Right lobe of liver (tissue), 6 donors: ENCODE measurements around the gene RBM33. TPM values are rescaled to one million over a fixed set of nuclear protein-coding genes. Genes with fewer than 3 reads are reported as not detected.

Experiments used
- ATAC-seq, 4 donors: fragments of 200-7000 bp; cut with Tn5 transposase; one replicate each; pipeline ENCODE4 v1.9.1; 2020; ENCODE audit warnings: mild to moderate bottlenecking in 4 of 4, moderate library complexity in 4 of 4
- DNase-seq, 3 donors: peaks; one replicate each; pipeline ENCODE4 v3.0.0-alpha.2; 2020
- H3K27ac ChIP-seq, 3 donors: fragments of 200-600 bp; one replicate each; pipeline ENCODE4 v1.8.0; 2022
- H3K27me3 ChIP-seq, 2 donors: fragments of 200-600 bp; one replicate each; pipeline ENCODE4 v1.8.0; 2022
- H3K36me3 ChIP-seq, 4 donors: fragments of 200-600 bp; sonication (generic) in 1 of 4; one replicate each; pipeline versions ENCODE4 v1.5.1 to v1.8.0; 2017 to 2022; ENCODE audit warnings: control low read depth in 1 of 4
- H3K4me1 ChIP-seq, 4 donors: fragments of 200-600 bp; sonication (generic) in 1 of 4; one replicate each; pipeline versions ENCODE4 v1.5.1 to v1.8.0; 2017 to 2022; ENCODE audit warnings: control low read depth in 1 of 4
- H3K4me3 ChIP-seq, 3 donors: fragments of 200-600 bp; one replicate each; pipeline ENCODE4 v1.8.0; 2022
- H3K9me3 ChIP-seq, 4 donors: fragments of 200-600 bp; sonication (generic) in 1 of 4; one replicate each; pipeline versions ENCODE4 v1.5.1 to v1.8.0; 2017 to 2022; ENCODE audit warnings: control low read depth in 1 of 4
- POLR2A ChIP-seq: fragments of 450-650 bp; IDR thresholded peaks from one replicate; pipeline ENCODE4 v1.6.1; 2017; ENCODE audit warnings: antibody characterized with exemption, mild to moderate bottlenecking
- WGBS: methylation state at CpG from one replicate; pipeline ENCODE4 v1.1.6; 2018; ENCODE audit warnings: low coverage, low lambda C conversion rate; ENCODE audit not compliant: insufficient coverage; ENCODE audit errors: missing lambda C conversion rate; 5-methylcytosine and 5-hydroxymethylcytosine counted together
- intact Hi-C, 2 donors: fragments of 100-400 bp; cut with DNase I; formaldehyde crosslinking; loops; one replicate each; pipeline versions ENCODE4 v1.11.2 to v1.14.1; 2022
- total RNA-seq, 6 experiments: library from RNA; depleted of rRNA in 2 of 6; stranded (reverse); fragments of >200 nt in 2 of 6; fragmentation: NEBNext Ultra II Directional in 3 of 6; extraction: Animal tissue kit (Norgen Biotek cat#: 25700) in 3 of 6; gene quantifications; one replicate each; pipeline versions ENCODE4 v1.1.0 to v1.2.4, GENCODE V29; 2016 to 2023
- TF ChIP-seq, protein P1 (sequence below), 4 donors: fragments of 200-600 bp in 3 of 4; fragments of 450-650 bp in 1 of 4; IDR thresholded peaks; one replicate each; pipeline versions ENCODE4 v1.5.1 to v1.8.0; 2016 to 2022; ENCODE audit warnings: antibody characterized with exemption in 4 of 4, mild to moderate bottlenecking in 2 of 4
- donor health status: DM: no; HTN: yes; CAD: no.
- donor health status: DM: no; HTN: no; CAD: no.
- donor health status: DM: no; HTN: no; CAD: no.
- donor health status: DM: no; HTN: yes; CAD: no.
- donor health status: DM: no; HTN: yes; CAD: no.

RBM33 gene
- total RNA-seq, 6 experiments from 2014 or later, result 24.9 to 55.1 (median 32.0) TPM

DNA sequence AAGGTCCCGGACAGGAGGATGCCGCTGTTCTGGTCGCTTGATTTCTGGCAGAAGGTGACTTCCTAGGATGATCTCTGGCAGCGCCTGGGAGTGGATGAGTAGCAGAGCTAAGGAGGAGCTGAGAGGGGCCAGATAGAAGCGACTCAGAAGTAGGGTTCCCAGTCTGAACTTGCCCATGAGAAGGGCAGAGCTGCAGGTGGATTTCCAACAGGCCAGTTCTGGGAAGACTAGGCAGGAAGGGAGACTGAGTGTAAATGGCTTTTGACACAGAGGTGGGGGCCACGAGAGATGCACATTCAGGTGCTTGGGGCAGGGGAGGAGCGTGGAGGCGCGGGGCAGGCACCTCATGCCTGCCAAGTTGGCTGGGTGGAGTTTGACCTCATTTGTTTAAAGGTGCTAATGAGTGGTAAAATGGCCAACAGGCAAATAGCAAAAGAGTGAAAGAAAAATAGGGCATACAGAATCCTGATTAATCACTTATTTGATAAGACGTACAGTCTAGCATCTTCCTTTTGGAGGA is 109.0 kb downstream of the RBM33 start:
- no peak overlapping the region for H3K27ac ChIP-seq
- peaks cover 0 to 9% (median 2%) of the 10 kb centered on the region in 4 donors for H3K4me1 ChIP-seq
- WGBS, result 83% methylated on average over 10 of the region's 10 CpGs
- H3K9me3 ChIP-seq, result no peaks in the 10 kb centered on the region
- intact Hi-C loops, result no loop called here
- no peak for TF ChIP-seq POLR2A
- TF ChIP-seq, protein P1, sequence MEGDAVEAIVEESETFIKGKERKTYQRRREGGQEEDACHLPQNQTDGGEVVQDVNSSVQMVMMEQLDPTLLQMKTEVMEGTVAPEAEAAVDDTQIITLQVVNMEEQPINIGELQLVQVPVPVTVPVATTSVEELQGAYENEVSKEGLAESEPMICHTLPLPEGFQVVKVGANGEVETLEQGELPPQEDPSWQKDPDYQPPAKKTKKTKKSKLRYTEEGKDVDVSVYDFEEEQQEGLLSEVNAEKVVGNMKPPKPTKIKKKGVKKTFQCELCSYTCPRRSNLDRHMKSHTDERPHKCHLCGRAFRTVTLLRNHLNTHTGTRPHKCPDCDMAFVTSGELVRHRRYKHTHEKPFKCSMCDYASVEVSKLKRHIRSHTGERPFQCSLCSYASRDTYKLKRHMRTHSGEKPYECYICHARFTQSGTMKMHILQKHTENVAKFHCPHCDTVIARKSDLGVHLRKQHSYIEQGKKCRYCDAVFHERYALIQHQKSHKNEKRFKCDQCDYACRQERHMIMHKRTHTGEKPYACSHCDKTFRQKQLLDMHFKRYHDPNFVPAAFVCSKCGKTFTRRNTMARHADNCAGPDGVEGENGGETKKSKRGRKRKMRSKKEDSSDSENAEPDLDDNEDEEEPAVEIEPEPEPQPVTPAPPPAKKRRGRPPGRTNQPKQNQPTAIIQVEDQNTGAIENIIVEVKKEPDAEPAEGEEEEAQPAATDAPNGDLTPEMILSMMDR (IDR thresholded peaks at IDR 0.05), result no peak
- peaks cover 0 to 2% (median 0%) of the 10 kb centered on the region in 4 donors for H3K36me3 ChIP-seq
- no peak for DNase-seq
- H3K4me3 ChIP-seq, result no peak overlapping the region
- no peaks in the 10 kb centered on the region for H3K27me3 ChIP-seq
- ATAC-seq, result peak; percentile 14 to 29 (median 24)

- H3K36me3 ChIP-seq, result peaks cover 0 to 2% (median 0%) of the 10 kb centered on the region in 4 donors
- no peak for DNase-seq
- intact Hi-C loops, result no loop called here
- H3K9me3 ChIP-seq, result no peaks in the 10 kb centered on the region
- no peaks in the 10 kb centered on the region for H3K27me3 ChIP-seq
- no peak overlapping the region for H3K4me3 ChIP-seq
- ATAC-seq, result peak in 3 of 4 donors; percentile 14 to 40 (median 31)
- peaks cover 0 to 9% (median 2%) of the 10 kb centered on the region in 4 donors for H3K4me1 ChIP-seq
- no peak overlapping the region for H3K27ac ChIP-seq
- TF ChIP-seq, protein P1 (IDR thresholded peaks at IDR 0.05), result no peak
- no peak for TF ChIP-seq POLR2A
Measured at GRCh38 chr7:155754165-155754564, 109.7 kb downstream of the RBM33 start.

DNA sequence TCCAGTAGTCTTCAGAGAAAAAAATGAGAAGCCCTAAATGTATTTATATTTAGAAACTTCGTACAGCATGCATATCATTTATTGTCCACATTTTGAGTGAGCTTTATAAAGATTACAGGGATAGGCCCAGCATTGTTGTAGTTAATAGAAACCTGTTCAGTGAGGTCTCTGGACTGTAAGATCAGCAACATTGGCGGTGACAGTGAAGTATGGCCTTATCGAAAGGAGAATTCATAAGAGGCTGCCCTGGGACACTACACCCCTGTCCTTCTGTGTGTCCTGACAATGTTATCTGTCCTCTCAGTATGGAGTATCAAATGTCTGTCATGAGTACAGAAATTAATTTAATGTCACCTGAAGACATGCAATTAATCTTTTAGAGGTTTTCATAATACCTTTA is 110.6 kb downstream of the RBM33 start:
- Histone ChIP-seq H3K4me3 (no peak overlapping the region), H3K9me3 (no peaks in the 10 kb centered on the region), H3K4me1 (peaks cover 0 to 9% (median 2%) of the 10 kb centered on the region in 4 donors), H3K36me3 (peaks cover 0 to 2% (median 0%) of the 10 kb centered on the region in 4 donors), H3K27me3 (no peaks in the 10 kb centered on the region), H3K27ac (no peak overlapping the region)
- WGBS, result 89% methylated on average over 3 of the region's 3 CpGs
- DNase-seq (no peak), ATAC-seq (no peak)
- no peak for TF ChIP-seq POLR2A
- TF ChIP-seq, protein P1 (IDR thresholded peaks at IDR 0.05), result no peak
- intact Hi-C loops, result no loop called here

DNA sequence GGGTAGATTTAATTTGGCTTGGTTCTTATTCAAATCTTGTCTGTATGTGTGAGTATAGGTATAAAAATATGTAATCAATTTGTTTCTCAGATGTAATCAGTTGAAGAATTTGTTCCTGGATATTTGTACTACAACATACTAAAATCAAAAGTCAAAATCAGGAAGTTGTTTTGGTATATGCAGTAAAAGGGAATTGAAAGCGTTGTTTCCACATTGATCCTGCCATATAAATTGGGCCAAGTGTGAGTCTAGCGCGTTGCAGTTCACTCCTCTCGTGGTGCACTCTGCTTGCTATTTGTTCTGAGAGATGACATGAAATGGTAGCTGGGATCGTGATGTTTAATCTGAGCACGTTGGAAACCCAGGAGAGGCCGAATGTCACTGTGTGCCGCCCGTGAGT is 111.9 kb downstream of the RBM33 start:
- no peak overlapping the region for H3K27ac ChIP-seq
- intact Hi-C loops, result no loop called here
- DNase-seq (no peak), ATAC-seq (peak in 1 of 4 donors; percentile 25)
- H3K4me1 ChIP-seq, result peaks cover 0 to 9% (median 2%) of the 10 kb centered on the region in 4 donors
- no peaks in the 10 kb centered on the region for H3K9me3 ChIP-seq
- H3K36me3 ChIP-seq, result peaks cover 0 to 2% (median 0%) of the 10 kb centered on the region in 4 donors
- TF ChIP-seq, protein P1 (IDR thresholded peaks at IDR 0.05), result no peak
- TF ChIP-seq POLR2A, result no peak
- 82% methylated on average over 9 of the region's 9 CpGs for WGBS
- no peak overlapping the region for H3K4me3 ChIP-seq
- no peaks in the 10 kb centered on the region for H3K27me3 ChIP-seq

DNA sequence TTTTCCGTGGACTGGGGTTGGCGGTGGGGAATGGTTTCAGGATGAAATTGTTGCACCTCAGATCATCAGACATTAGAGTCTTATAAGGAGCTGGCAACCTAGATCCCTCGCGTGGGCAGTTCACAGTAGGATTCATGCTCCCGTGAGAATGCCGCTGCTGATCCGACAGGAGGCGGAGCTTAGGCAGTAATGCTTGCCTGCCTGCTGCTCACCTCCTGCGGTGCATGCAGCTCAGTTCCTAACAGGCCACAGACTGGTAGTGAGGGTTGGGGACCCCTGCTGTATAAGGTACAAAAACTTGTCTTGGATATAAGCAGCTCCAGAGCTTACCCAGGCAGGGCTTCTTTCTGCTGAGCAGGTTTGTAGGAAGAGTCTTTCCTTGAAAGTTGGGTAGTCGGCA is 113.9 kb downstream of the RBM33 start:
- no peak for DNase-seq
- no peak overlapping the region for H3K4me3 ChIP-seq
- no peaks in the 10 kb centered on the region for H3K27me3 ChIP-seq
- H3K27ac ChIP-seq, result no peak overlapping the region
- WGBS, result no CpG with 5 or more reads among the region's 10 CpGs
- TF ChIP-seq, protein P1 (IDR thresholded peaks at IDR 0.05), result no peak
- peaks cover 0 to 2% (median 0%) of the 10 kb centered on the region in 4 donors for H3K36me3 ChIP-seq
- intact Hi-C loops, result no loop called here
- peaks cover 0 to 4% (median 2%) of the 10 kb centered on the region in 4 donors for H3K4me1 ChIP-seq
- ATAC-seq, result peak in 1 of 4 donors; percentile 7
- no peaks in the 10 kb centered on the region for H3K9me3 ChIP-seq
